GM10266 (cell line): Measurements from ENCODE around the gene PTGFRN.

Source experiments
- DNase-seq: peaks from one replicate; pipeline ENCODE4 v3.0.0; 2012; ENCODE audit errors: extremely low spot score
- TF ChIP-seq, protein P1 (sequence below): IDR thresholded peaks from 2 replicates; pipeline ENCODE4 v1.5.1; 2012; ENCODE audit warnings: mild to moderate bottlenecking, low read depth; ENCODE audit not compliant: control insufficient read depth, insufficient read depth; ENCODE audit errors: missing control alignments

The PTGFRN gene

GRCh38 chr1:117001254-117001927, 91.7 kb downstream of the PTGFRN start, which contains the start of gene CD101:
CD101 (plus strand) TSS chr1:117001760; CDS start chr1:117001818, 58 bp downstream.
- peak; percentile 60 for DNase-seq
- TF ChIP-seq, protein P1, sequence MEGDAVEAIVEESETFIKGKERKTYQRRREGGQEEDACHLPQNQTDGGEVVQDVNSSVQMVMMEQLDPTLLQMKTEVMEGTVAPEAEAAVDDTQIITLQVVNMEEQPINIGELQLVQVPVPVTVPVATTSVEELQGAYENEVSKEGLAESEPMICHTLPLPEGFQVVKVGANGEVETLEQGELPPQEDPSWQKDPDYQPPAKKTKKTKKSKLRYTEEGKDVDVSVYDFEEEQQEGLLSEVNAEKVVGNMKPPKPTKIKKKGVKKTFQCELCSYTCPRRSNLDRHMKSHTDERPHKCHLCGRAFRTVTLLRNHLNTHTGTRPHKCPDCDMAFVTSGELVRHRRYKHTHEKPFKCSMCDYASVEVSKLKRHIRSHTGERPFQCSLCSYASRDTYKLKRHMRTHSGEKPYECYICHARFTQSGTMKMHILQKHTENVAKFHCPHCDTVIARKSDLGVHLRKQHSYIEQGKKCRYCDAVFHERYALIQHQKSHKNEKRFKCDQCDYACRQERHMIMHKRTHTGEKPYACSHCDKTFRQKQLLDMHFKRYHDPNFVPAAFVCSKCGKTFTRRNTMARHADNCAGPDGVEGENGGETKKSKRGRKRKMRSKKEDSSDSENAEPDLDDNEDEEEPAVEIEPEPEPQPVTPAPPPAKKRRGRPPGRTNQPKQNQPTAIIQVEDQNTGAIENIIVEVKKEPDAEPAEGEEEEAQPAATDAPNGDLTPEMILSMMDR, result no peak

DNA sequence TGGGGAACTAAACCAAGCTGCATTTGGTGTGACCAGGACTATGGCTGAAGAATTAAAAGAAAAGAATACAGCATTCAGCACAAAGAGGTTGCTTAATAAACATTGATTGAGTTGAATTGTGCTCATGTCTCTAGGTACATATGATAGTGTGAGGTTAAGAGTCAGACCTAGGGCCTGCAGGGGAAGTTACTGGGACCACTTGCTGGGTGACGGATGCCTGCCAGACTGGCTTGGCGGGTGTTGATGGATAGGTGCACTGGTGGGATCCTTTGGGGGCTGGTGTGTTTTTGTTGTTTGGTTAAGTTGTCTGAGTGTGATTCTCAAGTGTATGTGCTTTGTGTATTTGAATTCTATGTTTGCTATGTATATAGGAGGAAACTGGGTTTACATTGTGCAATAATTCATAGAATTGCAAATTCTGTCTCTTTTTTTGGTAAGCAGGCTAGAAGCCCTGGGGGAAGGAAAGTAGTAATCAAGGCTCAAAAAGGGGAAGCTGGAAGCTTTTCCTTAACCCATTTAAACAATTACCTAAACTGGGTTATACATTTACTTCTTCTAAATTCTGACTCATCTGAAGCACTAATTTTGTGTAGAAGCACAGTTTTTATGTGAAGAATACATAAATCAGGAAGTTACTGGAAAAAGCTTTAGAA, 93.6 kb downstream of the PTGFRN start:
- DNase-seq, result no peak

GRCh38 chr1:117007719-117008013, 98.0 kb downstream of the PTGFRN start:
- TF ChIP-seq, protein P1, result no peak
- no peak for DNase-seq

More for the DNA sequence above, 93.6 kb downstream of the PTGFRN start:
- TF ChIP-seq, protein P1, result no peak

- no peak for DNase-seq
- TF ChIP-seq, protein P1, result no peak
Measured at GRCh38 chr1:117008656-117009055, 98.9 kb downstream of the PTGFRN start.

DNA sequence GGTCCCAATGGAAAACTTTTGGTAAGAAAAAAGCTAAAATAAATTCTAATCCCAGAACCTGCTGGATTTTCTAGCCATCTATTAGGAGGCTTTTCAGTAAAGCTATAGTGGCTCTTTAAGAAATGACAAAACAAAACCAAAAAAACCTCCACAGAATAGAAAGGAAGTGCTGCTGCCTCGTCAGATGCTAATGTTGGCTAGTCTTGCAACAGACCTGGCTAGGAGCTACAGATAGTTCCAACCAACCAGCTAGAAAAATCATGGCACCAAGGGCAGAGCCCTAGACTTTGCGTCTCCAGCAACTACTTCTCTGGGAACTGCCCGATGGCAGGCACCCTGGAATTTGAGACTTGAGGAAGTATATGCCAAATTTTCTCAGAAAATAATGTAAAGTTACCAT, 99.4 kb downstream of the PTGFRN start:
- DNase-seq, result no peak
- TF ChIP-seq, protein P1, result no peak

- no peak for DNase-seq
- TF ChIP-seq, protein P1, result no peak
Measured at GRCh38 chr1:117010310-117010969, 100.7 kb downstream of the PTGFRN start.

GRCh38 chr1:117011334-117011733, 101.6 kb downstream of the PTGFRN start:
- TF ChIP-seq, protein P1, result no peak
- DNase-seq, result no peak
